GM19239 (cell line): Measurements from ENCODE around the gene S1PR1.

Source experiments
- DNase-seq: peaks from one replicate; pipeline ENCODE4 v3.0.0; 2011; ENCODE audit warnings: low spot score; ENCODE audit not compliant: insufficient read length
- FAIRE-seq: peaks from 2 replicates; lab custom pipeline; 2011; peaks lifted over from hg19 to GRCh38; lab: Jason Lieb, UNC

The S1PR1 gene

GRCh38 chr1:101243751-101244150 is 6.9 kb downstream of the S1PR1 start:
- FAIRE-seq = no peak

GRCh38 chr1:101244842-101245241 is 8.0 kb downstream of the S1PR1 start:
- DNase-seq (no peak), FAIRE-seq (peak; percentile 28)

More at GRCh38 chr1:101243751-101244150, 6.9 kb downstream of the S1PR1 start:
- no peak for DNase-seq

DNA sequence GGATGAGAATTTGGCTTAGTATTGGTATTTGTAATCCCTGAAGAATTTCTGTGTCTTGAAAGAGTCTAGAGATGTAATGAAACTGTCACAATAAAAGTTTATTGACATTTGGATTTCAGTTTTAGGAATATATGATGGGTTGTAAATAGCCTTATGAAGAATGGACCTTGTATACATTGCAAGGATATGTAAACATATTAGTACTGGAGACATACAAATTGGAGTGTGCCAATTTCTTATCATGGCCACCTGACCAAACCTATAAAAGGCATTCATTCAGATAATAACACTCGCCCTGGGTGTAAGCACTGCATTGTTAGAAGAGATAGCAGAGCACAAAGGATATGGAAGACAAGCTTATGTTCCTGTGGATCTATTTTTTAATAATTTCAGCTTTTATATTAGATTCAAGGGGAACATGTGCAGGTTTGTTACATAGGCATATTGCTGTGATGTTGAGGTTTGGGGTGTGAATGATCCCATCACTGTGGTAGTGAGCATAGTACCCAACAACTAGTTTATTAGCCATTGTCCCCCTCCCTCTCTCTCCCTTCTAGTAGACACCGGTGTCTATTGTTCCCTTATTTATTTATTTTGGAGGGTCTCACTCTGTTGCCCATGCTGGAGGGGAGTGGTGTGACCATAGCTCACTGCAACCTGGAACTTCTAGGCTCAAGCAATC is 8.6 kb downstream of the S1PR1 start:
- DNase-seq = no peak
- no peak for FAIRE-seq

DNA sequence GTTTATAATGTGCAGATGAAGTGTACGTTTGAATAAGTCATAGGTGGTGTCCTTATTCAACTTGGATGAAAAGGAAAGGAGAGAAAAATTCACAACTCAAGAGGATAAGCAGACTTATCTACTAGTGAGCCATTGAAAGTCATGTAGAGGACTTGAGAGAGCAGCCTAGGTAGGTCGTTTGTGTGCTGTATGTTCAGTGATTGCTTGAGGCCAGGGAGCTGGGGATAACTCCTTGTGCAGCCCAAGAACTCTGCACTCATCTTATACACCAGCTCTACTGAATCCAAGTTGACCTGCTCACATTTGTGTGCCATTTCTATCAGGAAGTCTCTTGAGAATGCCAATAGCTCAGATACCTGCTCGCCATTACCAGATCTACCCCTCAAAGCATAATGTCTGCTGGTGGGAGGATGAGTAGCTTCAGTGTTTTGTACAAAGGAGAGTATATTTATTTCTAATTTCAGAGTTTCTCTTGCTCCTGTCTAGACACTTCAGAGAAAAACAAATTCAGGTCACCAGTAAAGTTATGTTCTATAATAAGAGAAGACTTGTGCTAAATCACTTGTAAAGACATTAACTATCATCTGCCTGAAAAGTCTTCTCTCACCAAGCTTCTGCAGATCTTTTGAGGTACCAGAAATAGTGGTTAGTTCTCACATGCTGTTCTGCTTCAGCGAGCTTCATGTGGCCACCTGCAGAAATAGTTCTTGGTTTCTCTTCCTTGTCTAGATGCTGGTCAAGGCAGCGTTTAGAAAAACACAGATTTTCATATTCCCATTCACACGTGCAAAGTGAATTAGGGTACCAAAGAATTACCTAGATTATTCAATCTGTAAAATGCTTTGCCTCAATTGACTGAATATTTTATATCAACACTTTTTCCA is 10.8 kb downstream of the S1PR1 start:
- DNase-seq = no peak
- FAIRE-seq = peak; percentile 100

GRCh38 chr1:101250222-101250621 is 13.4 kb downstream of the S1PR1 start:
- no peak for FAIRE-seq
- DNase-seq = no peak

- FAIRE-seq (no peak), DNase-seq (no peak)
These were observed 13.9 kb downstream of the S1PR1 start for GRCh38 chr1:101250656-101251272.

GRCh38 chr1:101251504-101251903 is 14.7 kb downstream of the S1PR1 start:
- FAIRE-seq (no peak), DNase-seq (no peak)

DNA sequence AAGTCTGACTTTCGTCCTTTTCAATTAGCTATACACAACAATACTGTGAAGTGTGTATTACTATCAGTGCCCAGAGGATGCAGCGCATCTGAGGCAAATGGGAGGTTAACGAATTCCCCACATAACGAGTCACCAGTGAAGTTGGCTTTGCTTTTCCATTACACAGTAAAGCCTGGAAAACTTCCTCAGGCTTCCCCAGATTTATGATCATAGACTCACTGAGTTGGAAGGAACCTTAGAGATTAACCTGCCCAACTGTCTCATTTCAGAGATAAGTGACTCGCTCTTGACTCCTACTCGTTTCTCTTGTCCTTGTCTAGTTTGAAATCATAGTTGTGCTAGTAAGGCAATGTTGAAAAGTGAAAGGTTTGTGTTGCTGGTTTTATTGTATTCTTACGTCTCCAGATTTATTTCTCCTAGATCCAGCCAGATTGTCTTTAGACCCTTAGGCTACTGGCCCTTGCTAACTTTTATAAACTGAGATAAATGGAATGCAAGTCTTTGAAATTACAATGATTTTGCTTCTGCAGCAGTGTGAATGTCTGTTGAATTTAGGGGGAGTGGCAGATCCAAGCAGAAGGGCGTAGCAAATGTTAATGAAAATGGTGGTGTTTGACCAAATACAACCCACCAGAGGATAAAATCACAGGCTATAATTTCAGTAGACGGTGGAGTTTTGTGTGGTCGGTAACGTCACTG is 17.3 kb downstream of the S1PR1 start:
- FAIRE-seq = no peak
- DNase-seq = no peak

DNA sequence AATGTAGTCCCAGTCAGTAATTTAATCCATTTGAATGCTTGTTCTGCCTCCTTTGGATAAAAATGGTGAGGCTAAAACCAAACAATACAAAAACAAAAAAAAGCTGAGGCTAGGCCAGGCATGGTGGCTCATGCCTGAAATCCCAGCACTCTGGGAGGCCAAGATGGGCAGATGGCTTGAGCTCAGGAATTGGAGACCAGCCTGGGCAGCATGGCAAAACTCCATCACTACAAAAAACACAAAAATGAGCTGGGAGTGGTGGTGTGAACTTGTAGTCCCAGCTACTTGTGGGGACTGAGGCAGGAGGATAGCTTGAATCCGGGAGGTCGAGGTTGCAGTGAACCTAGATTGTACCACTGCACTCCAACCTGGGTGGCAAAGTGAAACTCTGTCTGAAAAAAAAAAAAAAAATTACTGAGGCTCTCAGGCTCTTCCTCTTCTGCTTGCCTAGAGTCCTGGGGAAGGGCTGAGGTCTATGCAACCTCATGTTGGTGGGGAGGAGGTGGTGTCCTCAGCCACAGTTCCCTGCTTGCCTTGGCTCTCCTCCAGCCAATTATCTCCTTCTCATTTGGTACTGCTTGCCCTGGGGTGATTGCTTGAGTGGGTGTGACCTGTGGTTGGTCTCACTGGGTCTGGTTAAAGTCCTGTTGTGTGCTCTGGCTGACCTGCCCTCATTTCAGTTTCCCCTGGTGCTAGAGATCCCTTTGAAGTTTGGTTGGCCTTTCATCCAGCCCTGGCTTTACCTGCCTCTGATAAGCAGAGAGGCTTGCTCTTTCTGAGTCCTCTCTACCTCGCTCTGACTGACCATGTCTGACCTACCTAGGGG is 20.9 kb downstream of the S1PR1 start:
- DNase-seq (no peak), FAIRE-seq (peak; percentile 78)

- DNase-seq (no peak), FAIRE-seq (no peak)
These were observed 22.9 kb downstream of the S1PR1 start for GRCh38 chr1:101259744-101260148.

GRCh38 chr1:101260556-101261350 is 23.9 kb downstream of the S1PR1 start:
- FAIRE-seq (no peak), DNase-seq (no peak)

DNA sequence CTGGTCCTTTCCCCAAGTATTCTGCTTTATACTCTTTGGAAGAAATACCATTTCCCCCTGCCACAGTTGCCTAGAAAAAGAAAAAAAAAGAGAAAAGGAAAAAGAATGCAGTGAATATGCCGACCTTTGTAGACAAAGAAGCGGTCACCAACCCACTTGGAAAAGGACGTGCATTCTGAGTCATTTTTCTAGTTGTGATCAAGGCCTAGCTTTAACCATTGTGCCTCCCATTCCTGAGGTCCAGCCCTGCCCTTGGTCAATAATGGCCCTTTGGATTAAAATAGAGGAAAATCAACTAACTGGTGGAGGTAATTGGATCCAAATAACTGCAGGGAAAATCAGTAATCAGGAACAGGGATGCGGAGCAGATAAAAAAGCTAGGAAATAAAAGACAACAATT is 24.8 kb downstream of the S1PR1 start:
- FAIRE-seq (no peak), DNase-seq (no peak)

DNA sequence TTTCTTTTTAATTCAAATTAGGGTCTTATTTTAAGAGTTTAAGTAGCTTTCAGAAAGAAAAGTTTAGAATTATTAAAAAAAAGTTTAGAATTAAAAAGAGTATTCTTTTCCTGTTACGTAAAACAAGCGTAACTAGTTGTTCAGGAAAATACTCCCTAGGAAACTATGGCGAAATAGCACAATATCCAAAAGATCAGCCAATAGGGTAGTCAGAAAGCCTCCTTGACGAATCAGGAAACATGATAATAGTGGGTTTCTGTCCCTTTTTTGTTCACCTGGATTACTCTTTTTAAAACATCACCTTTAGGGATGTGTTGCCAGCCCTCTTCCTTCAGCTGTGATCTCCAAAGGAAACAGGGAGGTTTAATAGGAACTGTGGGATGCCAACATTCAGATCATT is 25.2 kb downstream of the S1PR1 start:
- FAIRE-seq (no peak), DNase-seq (no peak)

DNA sequence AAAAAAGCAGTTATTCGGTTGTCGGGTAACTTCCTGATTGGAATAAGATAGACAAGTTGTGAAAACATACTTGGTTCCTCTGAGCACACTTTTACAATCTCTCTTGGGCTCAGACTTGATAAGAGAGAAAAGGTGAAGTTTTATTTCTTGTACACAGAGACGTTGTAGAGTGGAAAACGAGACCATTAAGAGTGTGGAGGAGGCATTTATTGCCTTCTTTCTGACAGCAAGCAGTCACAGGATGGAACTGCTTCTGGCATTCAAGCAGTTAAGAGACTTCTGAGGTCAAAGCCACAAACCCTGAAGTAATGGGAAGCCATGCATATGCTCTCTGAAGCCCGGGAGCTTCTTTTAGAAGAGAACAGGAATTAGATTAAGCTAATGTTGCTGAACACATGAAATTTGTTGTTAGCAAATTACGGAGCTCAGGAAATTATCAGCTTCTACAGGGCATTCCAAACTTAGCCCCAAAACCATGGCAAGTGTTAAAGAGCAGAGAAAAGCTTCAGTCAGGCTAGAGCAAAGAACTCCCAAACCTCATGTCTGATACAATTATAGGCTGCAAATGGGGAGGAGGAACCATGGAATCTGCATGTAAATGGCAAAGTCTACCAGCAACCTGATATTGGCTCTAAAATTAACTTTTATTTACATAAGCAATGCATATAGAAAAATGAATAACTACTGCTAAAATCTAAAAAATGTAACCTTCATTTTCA is 26.0 kb downstream of the S1PR1 start:
- DNase-seq = no peak
- FAIRE-seq = peak; percentile 86

DNA sequence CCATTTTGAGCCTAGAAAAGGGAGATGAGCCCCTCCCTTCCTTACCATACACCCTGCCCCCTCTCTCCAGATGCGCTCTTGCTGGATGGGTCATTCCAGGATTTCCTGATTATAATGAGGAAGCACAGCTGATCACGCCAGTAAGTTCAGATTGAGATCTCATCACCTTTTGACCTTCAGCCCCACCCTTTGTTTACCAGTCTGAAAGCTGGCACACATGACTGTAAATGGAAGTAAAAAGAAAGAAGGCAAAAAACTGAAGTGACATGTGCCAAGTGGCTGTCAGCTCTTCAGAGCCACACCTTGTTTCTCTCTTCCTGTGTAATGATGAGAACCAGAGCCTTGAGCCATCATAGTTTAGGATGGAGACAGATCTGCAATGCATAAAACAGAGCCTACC is 27.9 kb downstream of the S1PR1 start:
- DNase-seq (no peak), FAIRE-seq (no peak)

DNA sequence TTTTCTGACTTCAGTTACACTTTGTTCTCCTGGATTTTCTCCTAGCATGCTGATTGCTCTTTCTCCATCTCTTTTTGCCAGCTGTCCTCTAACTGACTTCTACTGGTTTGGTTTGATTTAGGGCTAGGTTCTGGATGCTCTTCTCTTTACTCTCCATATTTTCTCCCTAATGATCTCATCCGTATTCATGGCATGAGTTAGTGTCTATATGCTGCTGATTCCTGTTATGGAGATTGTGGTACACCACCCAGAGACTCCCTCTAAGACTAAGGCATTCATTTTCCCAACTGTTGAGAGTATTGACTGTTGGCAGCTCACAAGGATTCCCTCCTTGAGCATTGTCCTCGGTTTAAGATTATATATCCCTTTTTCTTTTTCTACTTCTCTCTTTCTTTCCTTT is 28.9 kb downstream of the S1PR1 start:
- FAIRE-seq (no peak), DNase-seq (no peak)

DNA sequence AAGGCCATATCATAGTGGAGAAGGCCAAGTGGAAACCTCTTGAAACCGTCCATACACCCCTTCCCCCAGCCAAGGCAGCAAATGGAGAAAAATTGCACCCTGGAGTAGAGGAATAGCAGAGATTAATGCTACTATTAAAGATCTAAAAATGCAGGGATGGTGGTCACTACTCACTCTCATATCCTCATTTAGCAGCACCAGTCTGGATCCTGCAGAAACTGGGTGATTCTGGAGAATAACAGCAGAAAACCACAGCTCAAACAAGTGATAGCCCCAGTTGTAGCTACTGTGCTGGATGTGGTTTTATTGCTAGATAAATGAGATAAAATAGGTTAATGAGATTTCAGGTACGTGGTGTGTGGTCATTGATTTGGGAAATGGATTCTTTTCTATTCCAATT is 30.3 kb downstream of the S1PR1 start:
- FAIRE-seq (no peak), DNase-seq (no peak)

- FAIRE-seq (no peak), DNase-seq (no peak)
These were observed 32.1 kb downstream of the S1PR1 start for GRCh38 chr1:101268893-101269292.
